Fibroblast of lung (primary cell): ENCODE measurements around the gene BTBD7.

ENCODE experiments used
- EZH2 ChIP-seq: IDR thresholded peaks from 2 replicates; pipeline ENCODE4 v1.5.1; 2012; ENCODE audit warnings: low read length, control low read depth, mild to moderate bottlenecking; ENCODE audit errors: missing control alignments
- TF ChIP-seq, protein P1 (sequence below), 2 donors: IDR thresholded peaks in 1 of 2; conservative IDR thresholded peaks in 1 of 2; 1 replicate in 1 of 2; 2 replicates in 1 of 2; pipeline ENCODE4 v1.5.1; 2011 to 2012; ENCODE audit warnings: low read length in 2 of 2, control low read depth in 1 of 2, inconsistent platforms in 1 of 2, low read depth in 1 of 2, mild to moderate bottlenecking in 1 of 2

GRCh38 chr14:93240678-93241000 lies 92.2 kb downstream of the BTBD7 start:
- TF ChIP-seq, protein P1, sequence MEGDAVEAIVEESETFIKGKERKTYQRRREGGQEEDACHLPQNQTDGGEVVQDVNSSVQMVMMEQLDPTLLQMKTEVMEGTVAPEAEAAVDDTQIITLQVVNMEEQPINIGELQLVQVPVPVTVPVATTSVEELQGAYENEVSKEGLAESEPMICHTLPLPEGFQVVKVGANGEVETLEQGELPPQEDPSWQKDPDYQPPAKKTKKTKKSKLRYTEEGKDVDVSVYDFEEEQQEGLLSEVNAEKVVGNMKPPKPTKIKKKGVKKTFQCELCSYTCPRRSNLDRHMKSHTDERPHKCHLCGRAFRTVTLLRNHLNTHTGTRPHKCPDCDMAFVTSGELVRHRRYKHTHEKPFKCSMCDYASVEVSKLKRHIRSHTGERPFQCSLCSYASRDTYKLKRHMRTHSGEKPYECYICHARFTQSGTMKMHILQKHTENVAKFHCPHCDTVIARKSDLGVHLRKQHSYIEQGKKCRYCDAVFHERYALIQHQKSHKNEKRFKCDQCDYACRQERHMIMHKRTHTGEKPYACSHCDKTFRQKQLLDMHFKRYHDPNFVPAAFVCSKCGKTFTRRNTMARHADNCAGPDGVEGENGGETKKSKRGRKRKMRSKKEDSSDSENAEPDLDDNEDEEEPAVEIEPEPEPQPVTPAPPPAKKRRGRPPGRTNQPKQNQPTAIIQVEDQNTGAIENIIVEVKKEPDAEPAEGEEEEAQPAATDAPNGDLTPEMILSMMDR (conservative IDR thresholded peaks at IDR 0.05 in 1 of 2, IDR thresholded peaks at IDR 0.05 in 1 of 2; ENCODE audit: low read depth in 1 of 2, low read length in 2 of 2), result no peak
- no peak for TF ChIP-seq EZH2
